NCI-H2196 (cell line): ENCODE results near the gene MYNN.
"Not testable (repeated sequence)": the region's sequence is repeated elsewhere in the genome, so short reads cannot be mapped to it uniquely, and the experiment has no call there.

Experiments used
- DNase-seq: peaks from one replicate; lab custom pipeline; 2025; ENCODE audit not compliant: unreplicated experiment; lab: John Stamatoyannopoulos, UW

MYNN gene

GRCh38 chr3:169772897-169773816 lies at the start of gene MYNN:
Gene MYNN (plus strand): TSS chr3:169773396. CDS start chr3:169774296, 900 bp downstream.
- peak; percentile 92 for DNase-seq

- not testable (repeated sequence) for DNase-seq
Measured at GRCh38 chr3:169731857-169732256, 41.3 kb upstream of the MYNN start.

- no peak for DNase-seq
Measured at GRCh38 chr3:169739067-169739466, 34.1 kb upstream of the MYNN start.

GRCh38 chr3:169744366-169745054 lies 28.7 kb upstream of the MYNN start:
- no peak for DNase-seq

GRCh38 chr3:169746924-169747323 lies 26.3 kb upstream of the MYNN start:
- DNase-seq: no peak

GRCh38 chr3:169748670-169749069 lies 24.5 kb upstream of the MYNN start:
- no peak for DNase-seq

- DNase-seq: no peak
Measured at GRCh38 chr3:169750665-169751064, 22.5 kb upstream of the MYNN start.

GRCh38 chr3:169751875-169752274 lies 21.3 kb upstream of the MYNN start:
- no peak for DNase-seq

GRCh38 chr3:169754711-169755110 lies 18.5 kb upstream of the MYNN start:
- DNase-seq: no peak

GRCh38 chr3:169755488-169755887 lies 17.7 kb upstream of the MYNN start:
- no peak for DNase-seq

- no peak for DNase-seq
Measured at GRCh38 chr3:169758359-169758994, 14.7 kb upstream of the MYNN start.

GRCh38 chr3:169759256-169759655 lies 13.9 kb upstream of the MYNN start:
- DNase-seq: no peak

GRCh38 chr3:169760479-169760878 lies 12.7 kb upstream of the MYNN start:
- DNase-seq: no peak

- DNase-seq: no peak
Measured at GRCh38 chr3:169764312-169764881, 8.8 kb upstream of the MYNN start.

GRCh38 chr3:169764882-169765612 lies 8.1 kb upstream of the MYNN start, which contains the start of gene TERC:
Gene TERC (minus strand): TSS chr3:169765060.
- DNase-seq: peak; percentile 94

- DNase-seq: no peak
Measured at GRCh38 chr3:169769287-169770181, 3.7 kb upstream of the MYNN start, which contains the start of gene ACTRT3. Gene ACTRT3 (minus strand): TSS chr3:169769561. CDS start chr3:169769520, 41 bp downstream.

GRCh38 chr3:169771497-169772304 lies 1.5 kb upstream of the MYNN start:
- peak; percentile 87 for DNase-seq

GRCh38 chr3:169772305-169772896 lies 795 bp upstream of the MYNN start:
- DNase-seq: peak; percentile 88
